ENCODE results near the gene ACTR1B. TPM values are rescaled to one million over a fixed set of nuclear protein-coding genes. Genes with fewer than 3 reads are reported as not detected.

Gene ACTR1B
- total and polyA plus RNA-seq, 2 experiments from 2014 or later: 27.2 to 42.5 TPM

- TF ChIP-seq CTCF (conservative IDR thresholded peaks at IDR 0.05; ENCODE audit: low read depth in 2 of 2): no peak
- TF ChIP-seq ZNF114 (CRISPR knock-in tag; IDR thresholded peaks at IDR 0.05): no peak
- TF ChIP-seq EZH2phosphoT487 (IDR thresholded peaks at IDR 0.05; ENCODE audit: unreplicated experiment): no peak
- TF ChIP-seq POLR2AphosphoS5 (IDR thresholded peaks at IDR 0.05; ENCODE audit: low read depth): no peak
- TF ChIP-seq JUNB (IDR thresholded peaks at IDR 0.05; ENCODE audit: unreplicated experiment): no peak
- TF ChIP-seq ZNF331 (CRISPR knock-in tag; IDR thresholded peaks at IDR 0.05; ENCODE audit: low read depth): no peak
- TF ChIP-seq STAT1 (IDR thresholded peaks at IDR 0.05; ENCODE audit: unreplicated experiment): no peak
- TF ChIP-seq, protein P1, sequence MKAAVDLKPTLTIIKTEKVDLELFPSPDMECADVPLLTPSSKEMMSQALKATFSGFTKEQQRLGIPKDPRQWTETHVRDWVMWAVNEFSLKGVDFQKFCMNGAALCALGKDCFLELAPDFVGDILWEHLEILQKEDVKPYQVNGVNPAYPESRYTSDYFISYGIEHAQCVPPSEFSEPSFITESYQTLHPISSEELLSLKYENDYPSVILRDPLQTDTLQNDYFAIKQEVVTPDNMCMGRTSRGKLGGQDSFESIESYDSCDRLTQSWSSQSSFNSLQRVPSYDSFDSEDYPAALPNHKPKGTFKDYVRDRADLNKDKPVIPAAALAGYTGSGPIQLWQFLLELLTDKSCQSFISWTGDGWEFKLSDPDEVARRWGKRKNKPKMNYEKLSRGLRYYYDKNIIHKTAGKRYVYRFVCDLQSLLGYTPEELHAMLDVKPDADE (IDR thresholded peaks at IDR 0.05): no peak
- TF ChIP-seq EZH2 (IDR thresholded peaks at IDR 0.05; ENCODE audit: low read depth, unreplicated experiment): no peak
Observed at GRCh38 chr2:97645112-97645694, 18.6 kb downstream of the ACTR1B start (continued).

DNA sequence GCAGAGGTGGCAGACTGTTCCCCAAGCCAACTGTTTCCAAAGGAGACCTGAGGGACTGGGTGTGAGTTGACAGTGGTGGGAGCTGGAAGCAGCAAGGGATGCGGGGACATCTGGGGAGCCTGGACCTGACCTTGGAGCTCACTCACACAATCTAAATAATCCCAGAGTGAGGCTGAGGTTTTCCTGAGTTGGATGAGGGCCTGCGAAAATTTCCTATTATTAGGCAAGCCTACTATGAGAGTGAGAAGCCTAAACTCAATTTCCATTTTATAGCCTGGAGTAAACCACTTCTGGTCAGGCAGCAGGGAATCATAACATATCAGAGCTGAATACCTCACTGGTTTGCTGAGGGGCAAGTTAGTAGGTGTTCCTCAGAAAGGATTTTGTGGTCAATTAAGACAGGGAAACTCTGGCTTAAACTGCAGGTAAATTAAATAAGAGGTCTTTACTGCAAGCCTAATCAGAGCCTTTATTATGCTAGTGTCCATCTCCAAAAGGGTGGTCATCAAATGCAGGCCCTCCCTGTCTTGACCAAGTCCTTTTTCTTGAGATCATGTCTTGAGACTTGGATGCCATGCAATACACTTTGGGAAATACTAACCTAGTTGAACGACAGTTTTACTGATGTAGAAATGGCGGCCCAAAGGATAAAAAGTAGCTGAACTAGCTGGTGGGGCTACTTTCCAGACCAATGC, 19.7 kb downstream of the ACTR1B start:
- Mint-ChIP-seq H3K27me3 (ENCODE audit: insufficient read depth, low read depth, poor library complexity) (peaks cover 5% of the 10 kb centered on the region), H3K9me3 (no peaks in the 10 kb centered on the region; the same call in 2 of the 3 replicates), H3K4me3 (no peak overlapping the region), H3K36me3 (ENCODE audit: low read depth) (peaks cover 25% of the 10 kb centered on the region), H3K27ac (no peak overlapping the region), H3K4me1 (peaks cover 5% of the 10 kb centered on the region; the same call in 2 of the 3 replicates)
- no peaks in the 10 kb centered on the region for H3F3A ChIP-seq (replicated peaks; ENCODE audit: low read depth)
- H3K27me3 ChIP-seq (ENCODE audit: insufficient read depth): no peaks in the 10 kb centered on the region
- peaks cover 20% of the 10 kb centered on the region for H3K36me3 ChIP-seq (ENCODE audit: insufficient read depth)
- H2AFZ ChIP-seq: no peak overlapping the region
- H3K4me2 ChIP-seq: no peak overlapping the region; the same call in 1 of the 2 replicates
- no peak for DNase-seq (ENCODE audit: low spot score)
- peaks cover 6% of the 10 kb centered on the region; the same call in 1 of the 2 replicates for H3K4me1 ChIP-seq (ENCODE audit: insufficient read depth)
- H3K79me2 ChIP-seq (replicated peaks; ENCODE audit: insufficient read depth): peaks cover 14% of the 10 kb centered on the region
- ATAC-seq: no peak
- TF ChIP-seq EZH2 (IDR thresholded peaks at IDR 0.05; ENCODE audit: low read depth, unreplicated experiment): no peak
- TF ChIP-seq POLR2AphosphoS5 (IDR thresholded peaks at IDR 0.05; ENCODE audit: low read depth): no peak
- no peak for TF ChIP-seq CREB1 (CRISPR knock-in tag; IDR thresholded peaks at IDR 0.05; ENCODE audit: low read depth)
- TF ChIP-seq, protein P2, sequence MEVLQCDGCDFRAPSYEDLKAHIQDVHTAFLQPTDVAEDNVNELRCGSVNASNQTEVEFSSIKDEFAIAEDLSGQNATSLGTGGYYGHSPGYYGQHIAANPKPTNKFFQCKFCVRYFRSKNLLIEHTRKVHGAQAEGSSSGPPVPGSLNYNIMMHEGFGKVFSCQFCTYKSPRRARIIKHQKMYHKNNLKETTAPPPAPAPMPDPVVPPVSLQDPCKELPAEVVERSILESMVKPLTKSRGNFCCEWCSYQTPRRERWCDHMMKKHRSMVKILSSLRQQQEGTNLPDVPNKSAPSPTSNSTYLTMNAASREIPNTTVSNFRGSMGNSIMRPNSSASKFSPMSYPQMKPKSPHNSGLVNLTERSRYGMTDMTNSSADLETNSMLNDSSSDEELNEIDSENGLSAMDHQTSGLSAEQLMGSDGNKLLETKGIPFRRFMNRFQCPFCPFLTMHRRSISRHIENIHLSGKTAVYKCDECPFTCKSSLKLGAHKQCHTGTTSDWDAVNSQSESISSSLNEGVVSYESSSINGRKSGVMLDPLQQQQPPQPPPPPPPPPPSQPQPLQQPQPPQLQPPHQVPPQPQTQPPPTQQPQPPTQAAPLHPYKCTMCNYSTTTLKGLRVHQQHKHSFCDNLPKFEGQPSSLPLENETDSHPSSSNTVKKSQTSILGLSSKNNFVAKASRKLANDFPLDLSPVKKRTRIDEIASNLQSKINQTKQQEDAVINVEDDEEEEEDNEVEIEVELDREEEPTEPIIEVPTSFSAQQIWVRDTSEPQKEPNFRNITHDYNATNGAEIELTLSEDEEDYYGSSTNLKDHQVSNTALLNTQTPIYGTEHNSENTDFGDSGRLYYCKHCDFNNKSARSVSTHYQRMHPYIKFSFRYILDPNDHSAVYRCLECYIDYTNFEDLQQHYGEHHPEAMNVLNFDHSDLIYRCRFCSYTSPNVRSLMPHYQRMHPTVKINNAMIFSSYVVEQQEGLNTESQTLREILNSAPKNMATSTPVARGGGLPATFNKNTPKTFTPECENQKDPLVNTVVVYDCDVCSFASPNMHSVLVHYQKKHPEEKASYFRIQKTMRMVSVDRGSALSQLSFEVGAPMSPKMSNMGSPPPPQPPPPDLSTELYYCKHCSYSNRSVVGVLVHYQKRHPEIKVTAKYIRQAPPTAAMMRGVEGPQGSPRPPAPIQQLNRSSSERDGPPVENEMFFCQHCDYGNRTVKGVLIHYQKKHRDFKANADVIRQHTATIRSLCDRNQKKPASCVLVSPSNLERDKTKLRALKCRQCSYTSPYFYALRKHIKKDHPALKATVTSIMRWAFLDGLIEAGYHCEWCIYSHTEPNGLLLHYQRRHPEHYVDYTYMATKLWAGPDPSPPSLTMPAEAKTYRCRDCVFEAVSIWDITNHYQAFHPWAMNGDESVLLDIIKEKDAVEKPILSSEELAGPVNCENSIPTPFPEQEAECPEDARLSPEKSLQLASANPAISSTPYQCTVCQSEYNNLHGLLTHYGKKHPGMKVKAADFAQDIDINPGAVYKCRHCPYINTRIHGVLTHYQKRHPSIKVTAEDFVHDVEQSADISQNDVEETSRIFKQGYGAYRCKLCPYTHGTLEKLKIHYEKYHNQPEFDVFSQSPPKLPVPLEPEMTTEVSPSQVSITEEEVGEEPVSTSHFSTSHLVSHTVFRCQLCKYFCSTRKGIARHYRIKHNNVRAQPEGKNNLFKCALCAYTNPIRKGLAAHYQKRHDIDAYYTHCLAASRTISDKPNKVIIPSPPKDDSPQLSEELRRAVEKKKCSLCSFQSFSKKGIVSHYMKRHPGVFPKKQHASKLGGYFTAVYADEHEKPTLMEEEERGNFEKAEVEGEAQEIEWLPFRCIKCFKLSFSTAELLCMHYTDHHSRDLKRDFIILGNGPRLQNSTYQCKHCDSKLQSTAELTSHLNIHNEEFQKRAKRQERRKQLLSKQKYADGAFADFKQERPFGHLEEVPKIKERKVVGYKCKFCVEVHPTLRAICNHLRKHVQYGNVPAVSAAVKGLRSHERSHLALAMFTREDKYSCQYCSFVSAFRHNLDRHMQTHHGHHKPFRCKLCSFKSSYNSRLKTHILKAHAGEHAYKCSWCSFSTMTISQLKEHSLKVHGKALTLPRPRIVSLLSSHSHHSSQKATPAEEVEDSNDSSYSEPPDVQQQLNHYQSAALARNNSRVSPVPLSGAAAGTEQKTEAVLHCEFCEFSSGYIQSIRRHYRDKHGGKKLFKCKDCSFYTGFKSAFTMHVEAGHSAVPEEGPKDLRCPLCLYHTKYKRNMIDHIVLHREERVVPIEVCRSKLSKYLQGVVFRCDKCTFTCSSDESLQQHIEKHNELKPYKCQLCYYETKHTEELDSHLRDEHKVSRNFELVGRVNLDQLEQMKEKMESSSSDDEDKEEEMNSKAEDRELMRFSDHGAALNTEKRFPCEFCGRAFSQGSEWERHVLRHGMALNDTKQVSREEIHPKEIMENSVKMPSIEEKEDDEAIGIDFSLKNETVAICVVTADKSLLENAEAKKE (CRISPR knock-in tag; IDR thresholded peaks at IDR 0.05): no peak
- no peak for TF ChIP-seq JUNB (IDR thresholded peaks at IDR 0.05; ENCODE audit: unreplicated experiment)
- TF ChIP-seq ZNF331 (CRISPR knock-in tag; IDR thresholded peaks at IDR 0.05; ENCODE audit: low read depth): no peak
- TF ChIP-seq EZH2phosphoT487 (IDR thresholded peaks at IDR 0.05; ENCODE audit: unreplicated experiment): no peak
- H4K20me1 ChIP-seq (replicated peaks; ENCODE audit: insufficient read depth): no peaks in the 10 kb centered on the region
- H3K9me2 ChIP-seq (ENCODE audit: insufficient read depth): no peaks in the 10 kb centered on the region
- 0 out of 2 replicates have a peak overlapping the region, but pooled peaks have one; percentile 75 for H3K27ac ChIP-seq (ENCODE audit: low read depth)
- H3K4me3 ChIP-seq: no peak overlapping the region

Measured in GM23338 (cell line).